K562 (cell line): ENCODE results near the gene PRKG1.

Experiments
- BRD4 ChIP-seq: fragments of 200-600 bp; sonication (generic); IDR thresholded peaks from 2 replicates; pipeline ENCODE4 v1.6.1; 2017; ENCODE audit warnings: inconsistent platforms
- CBFB ChIP-seq: sonication (generic); formaldehyde crosslinking; IDR thresholded peaks from 2 replicates; pipeline ENCODE4 v1.4.0; 2020; ENCODE audit warnings: mild to moderate bottlenecking, missing genetic modification reagents
- ESRRA ChIP-seq: fragments of 450-650 bp; IDR thresholded peaks from 2 replicates; pipeline ENCODE4 v1.6.1; 2014; ENCODE audit warnings: low read depth, mild to moderate bottlenecking, moderate library complexity, borderline replicate concordance
- FOXJ3 ChIP-seq: sonication (generic); formaldehyde crosslinking; IDR thresholded peaks from 2 replicates; pipeline ENCODE4 v1.4.0; 2020; ENCODE audit warnings: mild to moderate bottlenecking, missing genetic modification reagents
- GABPB2 ChIP-seq: fragments of 250-450 bp; sonication (Bioruptor Pico); conservative IDR thresholded peaks from 2 replicates; pipeline ENCODE4 v1.5.1; 2021; ENCODE audit warnings: mild to moderate bottlenecking
- KAT2B ChIP-seq: IDR thresholded peaks from one replicate; pipeline ENCODE4 v1.6.1; 2012; ENCODE audit warnings: low read depth, mild to moderate bottlenecking, control low read depth, inconsistent platforms, low read length, moderate library complexity
- KLF13 ChIP-seq: fragments of 450-650 bp; IDR thresholded peaks from 2 replicates; pipeline ENCODE4 v1.6.1; 2016; ENCODE audit warnings: missing genetic modification characterization, low read depth, mild to moderate bottlenecking, missing compliant biosample characterization, moderate library complexity, borderline replicate concordance
- MYC ChIP-seq, 2 experiments: fragments of 250-450 bp in 1 of 2; sonication (Bioruptor Pico) in 1 of 2; IDR thresholded peaks; 2 replicates each; pipeline versions ENCODE4 v1.5.1 to v1.6.1; 2012 to 2021; ENCODE audit warnings: low read depth in 2 of 2, borderline replicate concordance in 1 of 2, improper control_type of control experiment in 1 of 2, low read length in 1 of 2, mild to moderate bottlenecking in 1 of 2, moderate library complexity in 1 of 2
- POLR2AphosphoS5 ChIP-seq: IDR thresholded peaks from 2 replicates; pipeline ENCODE4 v1.6.1; 2011; ENCODE audit warnings: mild to moderate bottlenecking, low read depth, low read length, moderate library complexity; ENCODE audit not compliant: control insufficient read depth, insufficient read depth
- RAD51 ChIP-seq: fragments of 450-650 bp; IDR thresholded peaks from 2 replicates; pipeline ENCODE4 v1.7.1; 2016; ENCODE audit warnings: low read depth, mild to moderate bottlenecking, borderline replicate concordance
- ZNF197 ChIP-seq: fragments of 200-800 bp; sonication (Bioruptor generic); IDR thresholded peaks from 2 replicates; pipeline ENCODE4 v1.6.1; 2016; ENCODE audit warnings: low read depth, missing genetic modification characterization, missing compliant biosample characterization
- TF ChIP-seq, protein P1 (sequence below), 3 experiments: IDR thresholded peaks in 2 of 3; conservative IDR thresholded peaks in 1 of 3; 2 replicates each; pipeline ENCODE4 v1.5.1; 2011 to 2012; ENCODE audit warnings: low read length in 3 of 3, mild to moderate bottlenecking in 3 of 3, control low read depth in 2 of 3, improper control_type of control experiment in 1 of 3, inconsistent platforms in 1 of 3, low read depth in 1 of 3, mixed read lengths in 1 of 3, moderate library complexity in 1 of 3; ENCODE audit not compliant: insufficient read depth in 2 of 3

DNA sequence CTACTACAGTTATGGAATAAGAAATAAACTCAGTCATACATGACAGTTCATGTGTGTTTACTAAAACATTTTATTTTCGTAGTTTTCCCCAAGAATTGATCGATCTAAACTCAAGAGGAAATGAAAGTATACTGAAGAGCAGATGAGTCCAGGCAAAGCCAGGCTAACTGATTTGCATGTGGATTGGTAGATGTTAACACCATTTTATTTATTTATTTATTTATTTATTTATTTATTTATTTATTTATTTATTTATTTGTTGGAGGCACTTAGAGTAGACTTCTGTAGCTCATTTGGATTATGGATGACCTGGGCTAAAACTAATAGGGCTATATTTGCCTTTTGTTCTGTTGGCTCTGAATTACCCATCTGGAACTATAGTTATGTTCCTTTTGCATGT lies 1171.3 kb downstream of the PRKG1 start:
- TF ChIP-seq, protein P1, sequence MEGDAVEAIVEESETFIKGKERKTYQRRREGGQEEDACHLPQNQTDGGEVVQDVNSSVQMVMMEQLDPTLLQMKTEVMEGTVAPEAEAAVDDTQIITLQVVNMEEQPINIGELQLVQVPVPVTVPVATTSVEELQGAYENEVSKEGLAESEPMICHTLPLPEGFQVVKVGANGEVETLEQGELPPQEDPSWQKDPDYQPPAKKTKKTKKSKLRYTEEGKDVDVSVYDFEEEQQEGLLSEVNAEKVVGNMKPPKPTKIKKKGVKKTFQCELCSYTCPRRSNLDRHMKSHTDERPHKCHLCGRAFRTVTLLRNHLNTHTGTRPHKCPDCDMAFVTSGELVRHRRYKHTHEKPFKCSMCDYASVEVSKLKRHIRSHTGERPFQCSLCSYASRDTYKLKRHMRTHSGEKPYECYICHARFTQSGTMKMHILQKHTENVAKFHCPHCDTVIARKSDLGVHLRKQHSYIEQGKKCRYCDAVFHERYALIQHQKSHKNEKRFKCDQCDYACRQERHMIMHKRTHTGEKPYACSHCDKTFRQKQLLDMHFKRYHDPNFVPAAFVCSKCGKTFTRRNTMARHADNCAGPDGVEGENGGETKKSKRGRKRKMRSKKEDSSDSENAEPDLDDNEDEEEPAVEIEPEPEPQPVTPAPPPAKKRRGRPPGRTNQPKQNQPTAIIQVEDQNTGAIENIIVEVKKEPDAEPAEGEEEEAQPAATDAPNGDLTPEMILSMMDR (IDR thresholded peaks at IDR 0.05 in 2 of 3, conservative IDR thresholded peaks at IDR 0.05 in 1 of 3; ENCODE audit: insufficient read depth in 2 of 3, low read depth in 1 of 3, low read length in 3 of 3): no peak
- no peak for TF ChIP-seq RAD51
- no peak for TF ChIP-seq ZNF197 (CRISPR knock-in tag)
- TF ChIP-seq KAT2B: no peak
- no peak for TF ChIP-seq ESRRA
- TF ChIP-seq MYC (IDR thresholded peaks at IDR 0.05; ENCODE audit: low read depth, low read length): no peak
- TF ChIP-seq MYC (CRISPR knock-in tag; IDR thresholded peaks at IDR 0.05; ENCODE audit: borderline replicate concordance, low read depth): no peak
- TF ChIP-seq FOXJ3 (CRISPR knock-in tag): no peak
- TF ChIP-seq KLF13 (tag): no peak
- TF ChIP-seq CBFB (CRISPR knock-in tag): no peak
- no peak for TF ChIP-seq GABPB2 (CRISPR knock-in tag)
- TF ChIP-seq BRD4: no peak
- TF ChIP-seq POLR2AphosphoS5: no peak
